Measurements from ENCODE around the gene EDARADD.

GRCh38 chr1:236480758-236481436, 86.8 kb downstream of the EDARADD start:
- no peak for TF ChIP-seq CTCF (IDR thresholded peaks at IDR 0.05; ENCODE audit: low read length)
- TF ChIP-seq EZH2 (IDR thresholded peaks at IDR 0.05; ENCODE audit: borderline replicate concordance, low read length) = no peak

Measured in OCI-LY1 (cell line).